HFF-Myc (cell line): ENCODE results near the gene ERICH4.
"Not testable (repeated sequence)": the region's sequence is repeated elsewhere in the genome, so short reads cannot be mapped to it uniquely, and the experiment has no call there.

ENCODE experiments used
- DNase-seq: peaks from one replicate; pipeline ENCODE4 v3.0.0-alpha.2; 2011; ENCODE audit warnings: low read depth; ENCODE audit errors: extremely low read depth
- H3K4me3 ChIP-seq: replicated peaks from 2 replicates; pipeline ENCODE4 v1.5.1; 2011; ENCODE audit warnings: low read depth, mild to moderate bottlenecking, control low read depth, low read length
- CTCF ChIP-seq: IDR thresholded peaks from 2 replicates; pipeline ENCODE4 v1.5.1; 2012; ENCODE audit warnings: mild to moderate bottlenecking, low read depth, low read length, control low read depth; ENCODE audit errors: missing control alignments

ERICH4 gene

GRCh38 chr19:41478875-41479756, 36.2 kb downstream of the ERICH4 start:
- DNase-seq: no peak
- no peak overlapping the region for H3K4me3 ChIP-seq
- no peak for TF ChIP-seq CTCF

DNA sequence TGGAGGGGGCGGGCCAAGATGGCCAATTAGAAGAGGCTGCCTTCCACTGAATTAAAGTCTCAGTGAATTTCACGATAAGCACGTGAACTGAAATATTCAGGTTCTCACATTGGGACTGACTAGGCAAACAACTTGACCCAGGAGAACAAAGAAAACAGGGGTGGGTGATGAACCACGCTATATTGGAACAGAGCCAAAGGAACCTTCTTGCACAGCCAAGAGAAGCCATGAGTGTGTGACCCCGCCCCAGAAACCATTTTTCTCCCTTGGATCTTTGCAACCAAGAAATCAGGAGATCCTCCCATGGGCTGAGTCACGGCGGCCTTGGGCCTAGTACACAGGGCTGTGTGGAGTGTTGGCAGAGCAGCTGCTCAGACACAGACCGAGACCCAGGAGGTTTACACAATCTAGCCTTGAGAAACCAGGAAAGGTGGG, 36.8 kb downstream of the ERICH4 start:
- no peak for TF ChIP-seq CTCF
- DNase-seq: no peak

DNA sequence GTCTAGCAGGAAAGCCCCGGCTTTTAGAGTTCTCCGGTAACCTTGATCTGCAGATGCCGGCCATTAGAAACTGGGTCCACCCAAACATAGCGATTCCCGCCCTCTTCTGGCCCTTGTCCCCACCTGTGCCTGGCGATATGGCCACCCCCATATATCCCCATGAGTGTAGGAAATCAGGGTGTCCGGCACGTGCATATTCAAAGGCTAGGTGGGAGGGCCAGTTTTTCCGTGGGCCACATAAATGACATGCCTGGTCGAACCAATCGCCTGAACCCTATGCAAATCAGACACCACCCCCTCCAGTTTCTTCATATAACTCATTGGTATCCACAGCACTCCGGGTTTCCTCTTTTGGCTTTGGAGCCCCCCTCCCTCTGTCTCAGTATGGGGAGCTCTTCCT, 37.4 kb downstream of the ERICH4 start:
- no peak for DNase-seq
- TF ChIP-seq CTCF: no peak
- H3K4me3 ChIP-seq: no peak overlapping the region

More for the DNA sequence above, 36.8 kb downstream of the ERICH4 start:
- H3K4me3 ChIP-seq: no peak overlapping the region

- no peak overlapping the region for H3K4me3 ChIP-seq
- no peak for TF ChIP-seq CTCF
- DNase-seq: no peak
Observed at GRCh38 chr19:41484822-41485221, 41.9 kb downstream of the ERICH4 start.

- H3K4me3 ChIP-seq, DNase-seq: not testable (repeated sequence)
Observed at GRCh38 chr19:41486953-41487352, 44.0 kb downstream of the ERICH4 start.

DNA sequence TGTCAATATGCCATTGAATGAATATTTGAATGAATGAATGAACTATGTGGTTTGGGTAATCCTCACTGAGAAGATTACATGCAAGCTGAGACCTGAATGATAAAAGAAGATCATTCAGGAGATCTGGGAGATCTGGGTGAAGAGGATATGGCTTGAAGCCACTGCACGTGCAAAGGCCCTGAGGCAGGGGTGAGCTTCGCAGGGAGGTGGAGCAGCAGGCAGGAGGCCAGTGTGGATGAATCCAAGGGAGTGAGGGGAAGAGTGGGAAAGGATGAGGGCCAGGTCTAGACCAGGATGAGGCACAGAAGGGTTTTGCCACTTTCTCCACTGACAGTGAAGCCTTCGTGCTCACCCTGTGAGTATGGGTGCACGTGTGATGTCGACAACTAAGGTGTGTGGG, 49.9 kb downstream of the ERICH4 start:
- H3K4me3 ChIP-seq: no peak overlapping the region
- no peak for TF ChIP-seq CTCF
- no peak for DNase-seq
